K562 (cell line): ENCODE measurements around the gene OGDH. TPM values are rescaled to one million over a fixed set of nuclear protein-coding genes. Genes with fewer than 3 reads are reported as not detected.

ENCODE experiments used
- ARID1B ChIP-seq: fragments of 450-650 bp; IDR thresholded peaks from 2 replicates; pipeline ENCODE4 v1.6.1; 2016; ENCODE audit warnings: antibody characterized with exemption, mild to moderate bottlenecking, inconsistent platforms
- CBFA2T3 ChIP-seq: fragments of 450-650 bp; IDR thresholded peaks from 2 replicates; pipeline ENCODE4 v1.6.1; 2017
- DPF2 ChIP-seq: fragments of 450-650 bp; IDR thresholded peaks from 2 replicates; pipeline ENCODE4 v1.6.1; 2016
- EHMT2 ChIP-seq: fragments of 450-650 bp; IDR thresholded peaks from 2 replicates; pipeline ENCODE4 v1.6.1; 2018; ENCODE audit warnings: antibody characterized with exemption
- NBN ChIP-seq: fragments of 450-650 bp; IDR thresholded peaks from 2 replicates; pipeline ENCODE4 v1.6.1; 2016; ENCODE audit warnings: low read depth, mild to moderate bottlenecking
- NRF1 ChIP-seq, 2 experiments: fragments of 450-650 bp; IDR thresholded peaks in 1 of 2; conservative IDR thresholded peaks in 1 of 2; 2 replicates each; pipeline ENCODE4 v1.6.1; 2014; ENCODE audit warnings: mild to moderate bottlenecking in 2 of 2
- POLR2AphosphoS5 ChIP-seq: IDR thresholded peaks from 2 replicates; pipeline ENCODE4 v1.6.1; 2011; ENCODE audit warnings: mild to moderate bottlenecking, low read depth, low read length, moderate library complexity; ENCODE audit not compliant: control insufficient read depth, insufficient read depth
- ZNF766 ChIP-seq: fragments of 200-800 bp; sonication (Bioruptor generic); conservative IDR thresholded peaks from 2 replicates; pipeline ENCODE4 v1.6.1; 2016; ENCODE audit warnings: missing genetic modification characterization, missing compliant biosample characterization
- polyA plus RNA-seq, 8 experiments: library from polyadenylated mRNA; depleted of rRNA in 4 of 8; stranded (reverse) in 5 of 8; unstranded in 3 of 8; fragments of >200 nt; fragmentation: Nextera tagmentation in 2 of 8; fragmentation: Illumina TruSeq in 1 of 8; extraction: Ambion mirVana in 2 of 8; extraction: Trizol in 1 of 8; gene quantifications; 2 replicates each; pipeline versions ENCODE4 v1.2.1 to v1.2.3, GENCODE V29; 2011 to 2014; ENCODE audit warnings: inconsistent platforms in 1 of 8, missing spikeins in 1 of 8
- total RNA-seq, 7 experiments: library from RNA; depleted of rRNA in 6 of 7; stranded (reverse); fragments of >200 nt in 6 of 7; fragmentation: Illumina TruSeq in 2 of 7; extraction: Trizol in 2 of 7; gene quantifications; 2 replicates each; pipeline versions ENCODE4 v1.2.1 to v1.2.3, GENCODE V29; 2011 to 2021; ENCODE audit warnings: low replicate concordance in 1 of 7
- TF ChIP-seq, protein P1 (sequence below), 2 experiments: fragments of 450-650 bp; formaldehyde crosslinking in 1 of 2; IDR thresholded peaks; 2 replicates each; pipeline versions ENCODE4 v1.4.0 to v1.6.1; 2014 to 2020; ENCODE audit warnings: mild to moderate bottlenecking in 2 of 2, borderline replicate concordance in 1 of 2, low read depth in 1 of 2

The OGDH gene
- total and polyA plus RNA-seq, 9 of the 15 experiments (the other 6 are each of a cell fraction or from before 2014, with no cell fraction given) = 3.1 to 80.3 (median 23.5) TPM

- TF ChIP-seq, protein P1, sequence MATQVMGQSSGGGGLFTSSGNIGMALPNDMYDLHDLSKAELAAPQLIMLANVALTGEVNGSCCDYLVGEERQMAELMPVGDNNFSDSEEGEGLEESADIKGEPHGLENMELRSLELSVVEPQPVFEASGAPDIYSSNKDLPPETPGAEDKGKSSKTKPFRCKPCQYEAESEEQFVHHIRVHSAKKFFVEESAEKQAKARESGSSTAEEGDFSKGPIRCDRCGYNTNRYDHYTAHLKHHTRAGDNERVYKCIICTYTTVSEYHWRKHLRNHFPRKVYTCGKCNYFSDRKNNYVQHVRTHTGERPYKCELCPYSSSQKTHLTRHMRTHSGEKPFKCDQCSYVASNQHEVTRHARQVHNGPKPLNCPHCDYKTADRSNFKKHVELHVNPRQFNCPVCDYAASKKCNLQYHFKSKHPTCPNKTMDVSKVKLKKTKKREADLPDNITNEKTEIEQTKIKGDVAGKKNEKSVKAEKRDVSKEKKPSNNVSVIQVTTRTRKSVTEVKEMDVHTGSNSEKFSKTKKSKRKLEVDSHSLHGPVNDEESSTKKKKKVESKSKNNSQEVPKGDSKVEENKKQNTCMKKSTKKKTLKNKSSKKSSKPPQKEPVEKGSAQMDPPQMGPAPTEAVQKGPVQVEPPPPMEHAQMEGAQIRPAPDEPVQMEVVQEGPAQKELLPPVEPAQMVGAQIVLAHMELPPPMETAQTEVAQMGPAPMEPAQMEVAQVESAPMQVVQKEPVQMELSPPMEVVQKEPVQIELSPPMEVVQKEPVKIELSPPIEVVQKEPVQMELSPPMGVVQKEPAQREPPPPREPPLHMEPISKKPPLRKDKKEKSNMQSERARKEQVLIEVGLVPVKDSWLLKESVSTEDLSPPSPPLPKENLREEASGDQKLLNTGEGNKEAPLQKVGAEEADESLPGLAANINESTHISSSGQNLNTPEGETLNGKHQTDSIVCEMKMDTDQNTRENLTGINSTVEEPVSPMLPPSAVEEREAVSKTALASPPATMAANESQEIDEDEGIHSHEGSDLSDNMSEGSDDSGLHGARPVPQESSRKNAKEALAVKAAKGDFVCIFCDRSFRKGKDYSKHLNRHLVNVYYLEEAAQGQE (IDR thresholded peaks at IDR 0.05; ENCODE audit: borderline replicate concordance) = no peak
- TF ChIP-seq, protein P1 (CRISPR knock-in tag; IDR thresholded peaks at IDR 0.05; ENCODE audit: low read depth) = 0 out of 2 replicates have a peak, but pooled peaks have one; percentile 36
- TF ChIP-seq ZNF766 (peak; percentile 39), NRF1 (conservative IDR thresholded peaks at IDR 0.05 in 1 of 2, IDR thresholded peaks at IDR 0.05 in 1 of 2) (peak; percentile 67 to 69), NBN (no peak; the same call in 1 of the 2 replicates), POLR2AphosphoS5 (peak; percentile 61; the same call in 1 of the 2 replicates), EHMT2 (no peak), ARID1B (peak; percentile 86), DPF2 (peak; percentile 71), CBFA2T3 (peak; percentile 82)
These were observed 40.5 kb upstream of the OGDH start (continued) for GRCh38 chr7:44565795-44566559.
